Measurements from ENCODE around the gene PTPMT1.
"Not testable (repeated sequence)": the region's sequence is repeated elsewhere in the genome, so short reads cannot be mapped to it uniquely, and the experiment has no call there.

PTPMT1 gene

DNA sequence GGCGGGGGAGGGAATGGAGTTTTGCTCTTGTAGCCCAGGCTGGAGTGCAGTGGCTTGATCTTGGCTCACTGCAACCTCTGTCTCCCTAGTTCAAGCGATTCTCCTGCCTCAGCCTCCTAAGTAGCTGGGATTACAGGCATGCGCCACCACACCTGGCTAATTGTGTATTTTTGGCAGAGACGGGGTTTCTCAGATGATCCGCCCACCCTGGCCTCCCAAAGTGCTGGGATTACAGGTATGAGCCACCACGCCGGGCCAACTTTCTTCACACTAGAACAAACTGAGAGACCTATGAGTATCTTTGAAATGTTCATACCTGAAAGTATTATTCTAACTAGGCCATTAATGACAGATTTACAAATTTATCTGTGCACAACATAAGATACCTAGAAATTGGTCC, 19.1 kb upstream of the PTPMT1 start:
- not testable (repeated sequence) for DNase-seq (ENCODE audit: low read depth)

DNA sequence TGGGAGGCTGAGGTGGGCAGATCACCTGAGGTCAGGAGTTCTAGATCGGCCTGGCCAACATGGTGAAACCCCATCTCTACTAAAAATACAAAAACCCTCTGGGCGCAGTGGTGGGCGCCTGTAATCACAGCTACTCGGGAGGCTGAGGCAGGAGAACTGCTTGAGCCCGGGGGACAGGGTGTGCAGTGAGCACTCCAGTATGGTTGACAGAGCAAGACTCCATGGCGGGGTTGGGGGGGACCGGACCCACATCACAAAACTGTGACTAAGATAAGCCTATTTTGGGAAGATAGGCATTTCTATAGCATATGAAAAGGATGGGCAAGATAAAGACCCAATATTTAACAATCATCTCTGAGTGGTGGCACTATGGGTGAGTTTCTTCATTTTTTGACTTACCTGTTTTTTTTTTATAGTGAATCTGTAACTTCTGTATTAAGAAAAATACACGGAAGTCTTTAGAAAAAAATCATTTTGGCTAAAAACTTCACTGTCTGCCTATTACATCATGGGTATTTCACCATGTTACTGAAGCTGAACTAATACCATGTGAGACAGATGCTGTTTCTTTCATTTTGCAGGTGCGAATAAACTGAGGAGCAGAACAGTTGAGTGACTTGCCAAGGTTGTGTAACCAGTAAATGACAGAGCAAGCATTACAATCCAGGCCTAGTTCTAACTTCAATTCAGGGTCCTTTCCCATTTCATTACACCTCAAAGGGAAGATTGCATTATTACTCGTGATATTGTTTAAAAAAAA, 14.9 kb upstream of the PTPMT1 start:
- no peak for DNase-seq (ENCODE audit: low read depth)

DNA sequence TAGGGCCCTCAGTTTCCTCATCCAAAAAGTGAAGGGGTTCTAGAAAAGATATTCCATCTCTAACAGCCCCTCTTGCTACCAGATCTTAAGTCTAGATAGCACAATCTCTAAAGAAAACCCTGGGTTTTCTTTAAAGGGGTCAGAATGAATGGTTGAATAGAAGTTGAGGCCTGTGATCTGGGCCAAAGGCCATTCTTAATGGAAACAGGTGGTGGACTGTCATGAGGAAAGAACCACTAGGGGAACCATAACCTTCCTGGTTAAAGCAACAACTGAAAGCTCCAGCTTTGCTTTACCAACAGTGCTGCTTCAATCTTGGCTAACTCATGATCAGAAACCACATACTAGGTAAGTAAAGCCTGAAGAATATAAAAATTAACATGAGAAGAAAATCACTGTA, 14.3 kb upstream of the PTPMT1 start:
- no peak for DNase-seq (ENCODE audit: low read depth)

DNA sequence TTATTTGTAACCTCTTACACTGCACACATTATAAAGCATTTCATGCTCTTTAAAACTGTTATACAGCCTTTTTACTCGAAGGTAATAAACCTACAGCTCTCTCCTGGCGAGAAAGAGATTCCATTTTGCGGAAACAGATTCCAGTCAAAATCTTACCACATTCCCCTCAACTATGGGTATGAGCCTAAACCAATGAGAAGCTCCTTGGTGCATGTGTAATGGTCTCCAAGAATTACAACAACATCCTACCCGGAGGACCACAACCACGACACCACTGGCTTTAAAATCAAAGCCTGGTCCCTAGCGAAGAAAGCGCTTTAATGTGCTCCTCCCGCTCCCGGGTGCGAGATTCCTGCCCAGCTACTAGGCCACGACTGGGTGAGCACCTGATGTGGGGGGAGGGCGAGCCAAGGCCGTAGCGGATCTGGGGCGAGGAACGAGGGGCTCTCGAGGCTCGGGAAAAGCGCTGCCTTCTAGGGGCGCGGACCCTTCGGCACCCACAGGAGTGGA, 13.3 kb upstream of the PTPMT1 start:
- DNase-seq (ENCODE audit: low read depth): no peak

DNA sequence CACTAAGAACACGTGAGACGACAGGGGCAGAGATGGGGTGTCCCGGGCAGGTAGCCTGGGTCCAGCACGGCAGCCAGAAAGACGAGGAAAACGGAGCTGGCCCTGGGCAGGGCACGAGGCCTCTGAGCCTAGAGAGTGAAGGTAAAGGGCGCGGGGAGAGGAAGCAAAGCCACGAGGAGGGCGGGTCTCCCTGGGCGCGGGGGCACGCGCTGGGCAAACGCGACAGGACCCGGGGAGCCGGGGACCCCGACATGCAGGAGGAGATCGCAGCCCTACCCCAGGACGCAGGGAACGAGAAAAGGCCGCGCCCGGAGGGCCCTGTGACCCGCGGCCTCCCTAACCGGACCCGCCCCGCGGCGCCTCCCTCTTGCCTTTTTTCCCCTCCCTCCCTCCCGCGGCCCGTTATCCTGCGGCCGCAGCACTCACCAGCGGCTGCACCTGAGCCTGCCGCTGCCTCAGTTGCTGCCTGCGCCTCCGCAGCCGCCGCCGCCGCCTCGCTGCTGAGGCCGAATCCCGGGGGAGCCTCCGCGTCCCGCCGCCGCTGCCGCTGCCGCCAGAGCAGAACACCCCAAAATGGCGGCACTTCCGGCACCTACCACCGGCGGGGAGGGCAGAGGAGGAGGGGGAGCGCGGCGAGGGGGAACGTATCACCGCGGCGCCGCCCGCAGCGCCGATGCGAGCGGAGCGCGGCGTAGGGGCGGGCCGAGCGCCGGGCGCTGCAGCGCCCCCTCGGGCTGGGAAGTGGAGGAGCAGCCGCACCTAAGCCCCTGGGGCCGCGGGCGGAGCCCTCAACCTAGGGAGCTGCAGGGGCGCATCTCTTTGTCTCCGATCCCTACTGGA, 12.6 kb upstream of the PTPMT1 start, which contains the start of gene CELF1:
TSS of gene CELF1 (minus strand) at position 567 of the 840 bp plus-strand sequence. CDS start 53,609 bp downstream, outside the sequence.
- no peak for DNase-seq (ENCODE audit: low read depth)

DNA sequence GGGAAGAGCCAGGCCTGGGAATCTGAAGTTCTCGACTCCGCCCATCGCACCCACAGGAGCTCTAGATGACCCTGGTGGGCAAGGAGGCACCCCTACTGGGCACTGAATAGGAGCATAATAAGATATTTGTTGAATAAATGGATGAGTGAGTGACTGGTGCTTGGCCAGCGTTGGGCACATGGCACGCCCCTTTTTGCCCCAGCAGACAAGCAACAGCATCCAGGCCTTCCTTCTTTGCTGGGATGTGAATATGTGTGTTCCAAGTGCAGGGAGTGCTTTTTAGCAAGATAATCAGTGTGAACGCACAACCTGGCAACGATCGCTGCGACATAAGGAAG, 12.0 kb upstream of the PTPMT1 start:
- no peak for DNase-seq (ENCODE audit: low read depth)

DNA sequence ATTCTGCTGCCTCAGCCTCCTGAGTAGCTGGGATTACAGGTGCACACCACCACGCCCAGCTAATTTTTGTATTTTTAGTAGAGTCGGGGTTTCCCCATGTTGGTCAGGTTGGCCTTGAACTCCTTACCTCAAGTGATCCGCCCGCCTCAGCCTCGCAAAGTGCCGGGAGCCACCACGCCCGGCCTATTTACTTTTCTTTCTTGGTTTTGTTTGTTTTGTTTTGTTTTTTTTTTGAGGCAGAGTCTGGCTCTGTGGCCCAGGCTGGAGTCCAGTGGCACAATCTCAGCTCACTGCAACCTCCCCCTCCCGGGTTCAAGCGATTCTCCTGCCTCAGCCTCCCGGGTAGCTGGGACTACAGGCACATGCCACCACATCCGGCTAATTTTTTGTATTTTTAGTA, 8.4 kb upstream of the PTPMT1 start:
- not testable (repeated sequence) for DNase-seq (ENCODE audit: low read depth)

DNA sequence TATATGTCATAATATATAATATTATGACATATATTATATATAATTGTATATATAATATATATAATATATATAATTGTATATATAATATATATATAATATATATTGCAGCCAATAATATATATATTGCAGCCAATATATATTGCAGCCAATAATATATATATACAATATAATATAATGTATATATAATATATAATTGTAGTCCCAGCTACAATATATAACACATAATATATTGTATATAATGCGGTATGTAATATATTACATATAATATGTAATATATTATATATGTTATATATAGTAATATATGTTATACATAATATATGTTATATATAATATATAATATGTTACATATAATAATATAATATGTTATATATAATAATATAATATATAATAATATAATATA, 6.7 kb upstream of the PTPMT1 start:
- DNase-seq (ENCODE audit: low read depth): no peak

DNA sequence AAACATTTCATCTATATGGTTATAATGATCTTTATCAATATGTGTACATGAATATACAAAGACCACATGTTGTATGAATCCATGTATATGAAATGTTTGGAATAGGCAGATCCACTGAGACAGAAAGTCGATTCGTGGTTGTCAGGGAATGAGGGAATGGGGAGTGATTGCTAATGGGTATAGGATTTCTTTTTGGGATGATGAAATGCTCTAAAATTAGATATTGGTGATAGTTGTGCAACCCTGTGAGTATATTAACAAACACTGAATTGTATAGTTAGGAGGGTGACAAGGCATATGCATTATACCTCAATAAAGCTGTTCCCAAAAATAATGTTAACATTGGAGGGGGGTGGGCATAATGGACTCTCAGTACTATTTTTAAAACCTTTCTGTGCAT, 5.0 kb upstream of the PTPMT1 start:
- DNase-seq (ENCODE audit: low read depth): no peak

DNA sequence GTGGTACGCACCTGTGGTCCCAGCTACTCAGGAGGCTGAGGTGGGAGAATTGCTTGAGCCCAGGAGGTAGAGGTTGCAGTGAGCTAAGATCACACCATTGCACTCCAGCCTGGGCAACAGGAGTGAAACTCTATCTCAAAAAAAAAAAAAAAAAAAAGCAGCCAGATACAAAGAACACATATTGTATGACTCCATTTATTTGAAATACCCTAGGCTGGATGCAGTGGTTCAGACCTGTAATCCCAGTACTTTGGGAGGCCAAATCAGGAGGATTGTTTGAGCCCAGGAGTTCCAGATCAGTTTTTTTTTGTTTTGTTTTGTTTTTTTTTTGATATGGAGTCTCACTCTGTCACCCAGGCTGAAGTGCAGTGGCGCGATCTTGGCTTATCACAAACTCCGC, 3.0 kb upstream of the PTPMT1 start:
- not testable (repeated sequence) for DNase-seq (ENCODE audit: low read depth)

DNA sequence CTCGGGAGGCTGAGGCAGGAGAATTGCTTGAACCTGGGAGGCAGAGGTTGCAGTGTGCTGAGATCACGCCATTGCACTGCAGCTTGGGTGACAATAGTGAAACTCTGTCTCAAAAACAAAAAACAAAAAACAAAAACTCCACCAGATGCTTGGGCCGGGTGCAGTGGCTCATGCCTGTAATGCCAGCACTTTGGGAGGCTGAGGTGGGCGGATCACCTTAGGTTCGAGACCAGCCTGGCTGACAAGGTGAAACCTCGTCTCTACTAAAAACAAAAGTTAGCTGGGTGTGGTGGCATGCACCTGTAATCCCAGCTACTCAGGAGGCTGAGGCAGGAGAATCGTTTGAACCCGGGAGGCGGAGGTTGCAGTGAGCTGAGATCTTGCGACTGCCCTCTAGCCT, 1.0 kb upstream of the PTPMT1 start:
- DNase-seq (ENCODE audit: low read depth): not testable (repeated sequence)

DNA sequence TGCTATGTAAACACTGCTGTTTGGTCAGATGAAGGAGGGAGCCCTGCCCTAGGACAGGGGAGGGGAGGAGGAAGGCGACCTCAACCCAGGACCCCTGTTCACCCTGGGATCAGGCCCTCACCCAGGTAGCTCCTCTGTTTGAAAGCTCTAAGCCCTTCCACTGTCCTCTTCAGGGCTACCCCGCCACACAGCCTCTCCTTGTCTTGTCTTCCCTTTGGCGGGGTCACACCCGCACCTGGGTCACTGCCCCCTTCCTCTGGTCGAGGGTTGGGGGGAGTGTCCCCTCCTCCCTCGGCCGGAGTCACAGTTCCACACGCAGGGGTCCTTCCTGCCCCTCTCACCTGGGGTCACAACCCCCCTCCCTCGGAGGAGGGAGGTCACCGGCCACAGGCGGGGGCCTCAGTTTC, 463 bp upstream of the PTPMT1 start:
- DNase-seq (ENCODE audit: low read depth): no peak

DNA sequence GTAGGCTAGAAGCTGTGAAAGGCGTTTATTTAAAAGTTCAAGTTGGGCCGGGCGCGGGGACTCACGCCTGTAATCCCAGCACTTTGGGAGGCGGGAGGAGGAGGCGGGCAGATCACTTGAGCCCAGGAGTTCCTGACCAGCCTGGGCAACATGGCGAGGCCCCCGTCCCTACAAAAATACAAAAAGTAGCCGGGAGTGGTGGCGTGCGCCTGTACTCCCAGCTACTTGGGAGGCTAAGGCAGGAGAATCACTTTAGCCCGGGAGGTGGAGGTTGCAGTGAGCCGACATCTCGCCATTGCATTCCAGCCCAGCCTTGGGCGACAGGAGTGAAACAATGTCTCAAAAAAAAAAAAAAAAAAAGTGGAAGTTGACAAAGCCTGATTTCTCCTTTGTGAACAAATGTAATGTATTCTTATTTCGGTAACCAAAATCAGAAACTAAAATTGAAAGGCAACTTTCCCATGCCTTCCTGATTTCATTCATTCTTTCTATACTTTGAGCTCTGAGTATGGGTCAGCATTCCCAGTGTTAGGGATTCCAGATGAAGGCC, 825 bp downstream of the PTPMT1 start:
- no peak for DNase-seq (ENCODE audit: low read depth)

DNA sequence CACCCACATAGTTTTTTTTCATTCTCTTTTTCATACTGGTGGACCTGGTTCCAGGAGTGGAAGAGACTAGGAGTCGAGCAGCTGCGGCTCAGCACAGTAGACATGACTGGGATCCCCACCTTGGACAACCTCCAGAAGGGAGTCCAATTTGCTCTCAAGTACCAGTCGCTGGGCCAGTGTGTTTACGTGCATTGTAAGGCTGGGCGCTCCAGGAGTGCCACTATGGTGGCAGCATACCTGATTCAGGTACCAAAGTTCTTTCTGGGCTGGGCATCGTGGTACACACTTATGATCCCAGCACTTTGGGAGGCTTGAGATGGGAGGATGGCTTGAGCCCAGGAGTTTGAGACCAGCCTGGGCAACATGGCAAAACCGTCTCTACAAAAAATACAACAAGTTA, 4.2 kb downstream of the PTPMT1 start:
- DNase-seq (ENCODE audit: low read depth): no peak

DNA sequence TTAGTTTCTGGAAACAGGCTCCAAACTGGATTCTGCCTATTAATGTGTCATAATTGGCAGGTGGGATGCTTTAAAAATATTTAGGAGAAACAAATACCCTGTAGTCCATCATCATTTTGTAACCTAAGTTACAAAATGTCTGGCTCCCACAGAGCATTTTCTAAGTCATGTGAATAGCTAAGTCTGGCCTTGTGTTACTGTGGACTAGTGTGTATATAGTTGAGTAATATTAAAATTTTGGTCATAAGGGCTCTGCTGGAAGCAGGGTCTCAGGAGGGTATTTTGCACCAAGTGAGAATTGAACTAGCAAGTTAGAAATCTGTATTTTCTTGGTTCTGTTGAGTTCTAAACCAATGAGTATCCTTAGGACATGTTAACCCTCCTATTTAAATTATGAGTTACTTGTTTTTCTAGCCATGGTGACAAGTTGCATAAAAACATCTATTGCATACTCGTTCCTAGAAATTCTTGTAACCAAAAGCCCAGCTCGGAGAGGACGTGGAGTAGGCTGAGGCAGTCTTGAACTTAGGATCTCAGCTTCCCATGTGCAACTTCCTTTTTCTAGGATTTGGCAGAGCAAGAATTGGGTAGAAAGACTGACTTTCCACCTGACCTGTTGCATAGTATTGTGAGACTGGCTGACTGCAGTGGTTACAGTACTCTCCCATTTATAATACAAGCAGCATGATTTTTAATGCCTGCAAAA, 5.4 kb downstream of the PTPMT1 start:
- no peak for DNase-seq (ENCODE audit: low read depth)

DNA sequence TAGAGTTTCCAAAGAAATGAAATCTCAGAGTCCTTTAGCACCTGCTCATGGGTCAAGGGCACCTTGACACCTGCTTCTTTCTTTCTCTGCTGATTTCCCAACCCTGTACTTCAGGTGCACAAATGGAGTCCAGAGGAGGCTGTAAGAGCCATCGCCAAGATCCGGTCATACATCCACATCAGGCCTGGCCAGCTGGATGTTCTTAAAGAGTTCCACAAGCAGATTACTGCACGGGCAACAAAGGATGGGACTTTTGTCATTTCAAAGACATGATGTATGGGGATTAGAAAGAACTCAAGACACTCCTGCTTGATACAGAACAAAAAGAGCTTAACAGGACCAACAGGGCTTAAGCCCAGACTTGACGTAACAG, 5.9 kb downstream of the PTPMT1 start:
- no peak for DNase-seq (ENCODE audit: low read depth)

DNA sequence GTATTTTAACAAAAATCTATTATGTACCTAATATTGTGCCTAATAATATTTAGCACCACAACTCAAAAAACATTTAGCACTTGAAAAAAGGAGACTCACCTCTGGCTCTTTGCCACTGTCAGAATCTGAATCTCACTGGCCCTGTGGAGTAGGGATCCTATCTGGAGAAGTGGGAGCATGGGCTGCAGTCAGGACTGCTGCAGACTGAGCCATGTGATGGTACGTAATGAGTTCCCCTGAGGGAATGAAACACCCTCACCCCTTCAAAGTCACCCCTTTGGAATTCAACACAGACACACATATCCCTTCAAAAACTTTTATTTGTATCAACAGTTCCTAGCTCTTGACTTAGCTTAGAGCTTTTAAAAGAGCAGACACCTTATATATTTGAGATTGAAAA, 6.5 kb downstream of the PTPMT1 start:
- DNase-seq (ENCODE audit: low read depth): no peak

DNA sequence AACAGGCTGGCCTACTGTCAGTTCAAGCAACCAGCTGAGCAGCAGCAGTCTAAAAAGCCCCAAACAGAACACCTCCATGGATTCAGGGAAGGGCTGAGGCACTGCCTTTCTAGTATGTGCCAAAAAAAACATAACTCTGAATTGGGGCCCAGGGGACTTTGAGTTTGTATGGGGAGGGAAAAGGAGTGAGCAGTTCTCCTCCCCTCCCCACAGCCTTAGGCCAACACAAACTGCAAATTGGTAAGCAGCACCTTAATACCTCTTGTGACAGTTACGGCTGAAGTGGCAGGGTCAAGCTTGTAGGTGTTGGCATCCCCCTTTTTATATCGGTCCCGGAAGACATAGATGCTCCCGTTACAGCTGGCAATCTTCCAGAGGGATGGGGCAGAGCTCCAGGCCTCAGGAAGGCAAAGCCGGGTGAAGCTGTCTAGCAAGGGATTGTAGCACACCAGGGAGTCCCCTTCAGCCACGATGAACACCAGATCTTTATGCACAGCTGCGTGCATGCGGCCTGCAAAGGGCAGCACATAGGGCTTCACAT, 7.4 kb downstream of the PTPMT1 start:
- no peak for DNase-seq (ENCODE audit: low read depth)

DNA sequence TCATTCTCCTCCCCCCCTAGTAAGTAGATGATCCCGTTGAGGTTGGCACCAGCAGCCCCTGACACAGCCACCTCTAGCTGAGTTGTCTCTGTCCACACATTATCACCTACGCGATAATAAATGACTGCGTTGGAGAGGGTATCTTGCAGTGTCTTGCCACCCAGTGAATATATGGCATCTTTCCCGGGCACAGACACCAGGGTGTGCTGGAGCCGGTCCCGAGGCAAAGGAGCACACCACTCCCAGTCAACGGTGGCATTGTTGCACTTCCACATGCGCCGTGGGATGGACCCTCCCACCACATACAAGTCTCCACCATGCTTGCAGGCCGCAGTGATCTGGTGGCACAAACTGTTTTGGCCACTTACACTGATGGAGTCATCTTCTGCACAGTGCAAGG, 7.9 kb downstream of the PTPMT1 start:
- no peak for DNase-seq (ENCODE audit: low read depth)

DNA sequence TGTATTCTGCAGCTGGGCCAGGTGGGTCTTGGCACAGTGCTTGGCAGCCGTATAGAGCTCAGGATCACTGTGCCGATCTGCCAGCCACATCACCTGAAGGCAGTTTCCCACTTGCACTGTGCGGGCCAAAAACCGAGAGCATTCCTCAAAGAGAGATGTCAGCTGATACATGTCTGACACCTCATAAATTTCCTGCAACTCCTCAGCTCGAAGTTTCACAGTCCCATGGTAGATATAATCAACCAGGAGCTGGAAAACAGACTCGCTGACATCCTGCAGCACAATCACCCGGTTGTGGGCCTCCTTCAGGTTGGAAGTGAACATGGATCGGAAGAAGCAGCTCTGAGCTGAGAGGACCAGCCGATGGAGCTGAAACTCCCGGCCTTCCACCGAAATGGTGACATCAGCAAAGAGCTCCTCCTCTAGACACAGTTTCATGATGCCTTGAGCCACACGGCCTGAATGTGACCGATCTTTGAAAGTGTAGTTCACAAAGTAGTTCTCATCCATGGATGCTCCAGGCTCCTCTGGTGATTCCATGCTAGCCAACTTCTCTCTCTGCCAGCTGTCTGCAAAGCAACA, 12.2 kb downstream of the PTPMT1 start:
- no peak for DNase-seq (ENCODE audit: low read depth)
